Amniotic epithelial cell (primary cell): ENCODE measurements around the gene PAPOLA.
"Not testable (repeated sequence)": the region's sequence is repeated elsewhere in the genome, so short reads cannot be mapped to it uniquely, and the experiment has no call there.

Source experiments
- DNase-seq: peaks from one replicate; pipeline ENCODE4 v3.0.0-alpha.2; 2010; ENCODE audit warnings: low read depth

Gene PAPOLA

DNA sequence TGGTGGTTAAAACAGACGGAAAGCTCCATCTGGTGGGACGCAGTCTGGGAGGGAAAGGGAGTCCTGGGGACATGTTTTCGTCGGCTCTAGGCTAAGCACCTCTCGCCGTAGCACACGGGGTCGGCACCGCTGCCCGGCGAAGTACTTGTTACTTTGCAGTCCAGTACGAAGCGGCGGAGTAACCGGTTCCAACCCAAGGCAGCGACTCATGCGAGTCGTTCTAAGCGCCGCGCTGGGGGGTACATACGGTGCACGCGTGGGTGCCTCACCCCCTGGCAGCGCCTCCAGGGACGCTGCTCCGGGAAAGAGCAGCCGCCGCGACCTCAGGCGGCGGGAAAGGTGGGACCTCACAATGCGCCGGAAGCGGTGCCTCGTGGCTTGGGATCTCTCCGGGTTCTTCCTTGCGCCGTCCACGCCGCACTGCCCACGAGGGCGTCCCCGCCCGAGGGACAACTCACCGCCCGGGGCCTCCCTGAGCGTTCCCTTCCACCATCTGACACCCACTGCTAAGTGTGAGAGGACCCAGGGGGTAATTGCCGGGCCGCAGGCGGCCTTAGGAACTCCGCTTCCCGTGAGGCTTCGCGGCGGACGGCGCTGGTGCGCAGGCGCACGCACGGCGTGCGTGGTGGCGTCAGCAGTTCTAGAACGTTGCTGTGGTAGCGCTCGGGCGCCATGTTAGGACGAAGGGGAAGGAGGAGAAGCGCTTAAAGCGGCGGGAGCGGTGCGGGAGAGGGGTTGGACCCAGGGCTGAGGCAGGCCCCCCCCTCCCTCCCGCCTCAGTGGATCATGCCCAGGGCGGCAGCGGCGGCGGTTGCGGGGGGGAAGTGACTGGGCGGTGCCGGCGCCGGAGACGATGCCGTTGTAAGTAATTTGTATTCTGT is at the start of gene PAPOLA:
Gene PAPOLA, plus strand, starts transcription at position 643 of the 881 bp plus-strand sequence. Its CDS starts 211 bp downstream, at position 854.
- peak; percentile 93 for DNase-seq

DNA sequence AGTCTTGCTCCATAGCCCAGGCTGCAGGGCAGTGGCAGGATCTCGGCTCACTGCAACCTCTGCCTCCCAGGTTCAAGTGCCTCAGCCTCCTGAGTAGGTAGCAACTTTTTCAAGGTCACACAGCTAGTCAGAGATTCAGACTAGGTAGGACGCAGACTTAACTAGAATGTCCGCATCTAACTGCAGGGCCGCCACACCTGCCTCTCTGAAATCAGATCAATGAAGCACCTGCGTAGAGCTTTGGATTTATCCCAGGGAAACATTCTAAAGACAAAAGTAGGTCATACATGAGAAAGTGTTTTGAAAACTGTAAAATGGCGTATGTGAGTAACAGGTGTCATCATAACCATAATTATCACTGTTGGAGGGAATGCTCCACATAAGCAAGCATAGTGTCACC is 49.5 kb upstream of the PAPOLA start:
- no peak for DNase-seq

DNA sequence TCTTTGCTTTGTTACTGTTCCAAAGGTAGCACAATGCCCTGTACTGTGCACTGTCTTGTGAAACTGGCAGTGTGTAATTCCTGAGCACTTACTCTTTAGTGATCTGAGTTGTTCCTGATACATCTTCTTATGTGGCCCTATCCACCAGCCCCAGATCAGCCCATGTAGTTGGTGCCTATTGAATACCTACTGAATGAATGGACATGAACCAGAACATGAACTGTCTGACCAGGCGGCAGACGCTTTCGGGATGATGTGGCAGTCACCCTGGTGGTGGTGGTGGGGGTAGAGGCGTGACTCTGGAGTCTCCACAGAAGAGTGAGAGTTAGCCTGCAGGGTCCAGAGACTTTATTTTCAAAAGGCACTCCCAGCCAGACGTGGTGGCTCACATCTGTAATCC is 46.6 kb upstream of the PAPOLA start:
- no peak for DNase-seq

DNA sequence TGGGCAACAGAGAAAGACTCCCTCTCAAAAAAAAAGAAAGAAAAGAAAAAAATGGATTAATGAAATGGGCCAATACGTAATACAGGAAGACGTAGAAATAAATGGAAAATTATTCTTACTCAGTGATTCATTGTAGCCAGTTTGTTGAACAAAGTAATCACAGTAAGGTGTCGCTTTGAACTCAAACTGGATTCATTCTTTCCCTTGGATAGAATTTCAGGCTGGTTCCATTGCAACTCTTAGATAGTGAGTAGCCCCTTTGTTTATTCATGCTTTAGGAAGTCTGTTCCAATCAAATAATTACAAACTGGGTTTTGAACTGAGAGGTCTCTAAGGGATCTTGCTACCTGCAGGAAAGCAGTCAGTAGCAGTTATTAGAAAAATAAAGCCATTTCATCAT is 42.3 kb upstream of the PAPOLA start:
- no peak for DNase-seq

DNA sequence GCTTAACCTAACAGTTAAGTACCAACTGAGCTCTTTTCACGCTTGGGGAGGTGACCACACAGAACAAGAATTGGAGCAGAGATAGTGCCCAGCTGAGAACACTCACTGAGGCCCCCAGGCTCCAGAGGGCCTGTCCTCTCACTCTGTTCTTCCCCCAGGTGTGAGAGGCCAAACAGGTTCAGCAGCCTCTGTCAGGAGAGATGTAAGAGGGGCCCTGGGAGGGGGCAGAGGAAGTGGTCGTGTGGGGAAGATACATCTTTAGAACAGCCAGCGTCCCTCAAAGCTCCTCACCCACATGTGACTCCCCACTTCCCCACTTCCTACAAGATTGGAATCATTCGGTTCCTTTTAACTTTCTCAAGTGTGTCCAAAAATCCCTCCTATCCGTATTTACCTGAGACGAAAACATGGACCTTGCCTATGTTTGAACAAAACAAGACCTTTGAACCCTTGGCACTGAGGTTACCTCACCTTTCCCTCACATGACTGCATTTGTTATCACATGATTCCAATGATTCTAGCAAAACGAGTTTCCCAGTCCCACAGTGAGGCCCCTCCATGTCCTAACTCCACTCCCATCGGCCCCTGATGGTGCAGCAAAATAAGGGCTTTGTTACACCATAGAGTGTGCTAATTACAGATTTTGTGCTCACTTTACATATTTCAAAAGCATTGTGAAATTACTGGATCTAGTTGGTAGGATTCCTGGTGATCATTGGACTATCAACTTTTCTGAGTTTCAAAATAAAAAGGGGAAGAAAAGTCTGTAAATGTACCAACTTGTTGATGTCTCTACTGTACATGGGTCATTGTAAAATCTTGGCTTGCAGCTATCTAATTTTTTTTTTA is 40.0 kb upstream of the PAPOLA start:
- no peak for DNase-seq

DNA sequence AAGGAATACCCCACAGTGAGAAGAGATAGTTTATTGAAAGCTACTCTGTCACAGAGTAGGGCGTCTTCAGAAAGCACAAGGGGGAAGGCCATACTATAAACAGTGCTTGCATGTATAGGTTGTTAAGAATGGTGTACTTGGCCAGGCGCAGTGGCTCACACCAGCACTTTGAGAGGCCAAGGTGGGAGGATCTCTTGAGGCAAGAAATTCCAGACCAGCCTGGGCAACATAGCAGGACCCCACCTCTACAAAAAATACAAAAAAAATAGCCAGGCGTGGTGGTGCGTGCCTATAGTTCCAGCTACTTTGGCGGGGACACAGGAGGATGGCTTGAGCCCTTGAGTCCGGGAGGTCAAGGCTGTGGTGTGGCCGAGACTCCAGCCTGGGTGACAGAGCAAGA is 38.0 kb upstream of the PAPOLA start:
- no peak for DNase-seq

DNA sequence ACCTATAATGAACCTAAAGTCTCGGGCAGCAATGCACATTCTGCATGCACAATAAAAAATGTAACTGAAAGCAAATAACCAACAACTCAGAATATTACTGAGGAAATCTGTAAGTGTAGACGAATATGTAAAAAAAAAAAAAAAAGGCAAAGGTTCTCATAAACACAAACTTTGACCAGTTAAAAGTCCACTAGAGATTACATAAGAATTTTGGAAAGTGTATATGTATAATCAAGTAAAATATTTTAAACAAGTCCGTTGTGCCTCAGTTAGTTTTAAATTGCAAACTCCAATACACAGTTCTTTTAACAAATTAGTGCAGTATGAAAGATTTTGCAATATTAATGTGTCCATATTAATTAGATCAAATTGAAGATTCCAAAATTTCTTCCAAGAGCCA is 35.3 kb upstream of the PAPOLA start:
- DNase-seq, result no peak

DNA sequence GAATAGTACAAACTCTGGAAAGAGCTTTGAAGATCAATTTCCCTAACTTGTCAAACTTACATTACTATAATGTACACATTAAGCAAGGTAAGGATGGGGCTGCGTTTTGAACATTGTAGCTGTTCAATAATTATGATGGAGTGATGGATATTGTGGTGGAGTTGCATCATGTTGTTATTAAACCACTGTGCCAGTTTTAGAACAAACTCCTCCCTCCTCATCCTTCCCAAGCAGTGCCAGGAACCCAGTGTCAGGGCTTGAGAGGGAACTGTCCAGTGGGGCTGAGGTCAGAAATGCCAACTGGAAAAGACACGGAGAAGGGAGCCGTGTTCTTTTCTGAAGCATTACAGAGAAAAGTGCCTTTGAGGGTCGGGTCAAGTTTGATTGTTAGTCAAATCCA is 31.9 kb upstream of the PAPOLA start:
- DNase-seq, result no peak

DNA sequence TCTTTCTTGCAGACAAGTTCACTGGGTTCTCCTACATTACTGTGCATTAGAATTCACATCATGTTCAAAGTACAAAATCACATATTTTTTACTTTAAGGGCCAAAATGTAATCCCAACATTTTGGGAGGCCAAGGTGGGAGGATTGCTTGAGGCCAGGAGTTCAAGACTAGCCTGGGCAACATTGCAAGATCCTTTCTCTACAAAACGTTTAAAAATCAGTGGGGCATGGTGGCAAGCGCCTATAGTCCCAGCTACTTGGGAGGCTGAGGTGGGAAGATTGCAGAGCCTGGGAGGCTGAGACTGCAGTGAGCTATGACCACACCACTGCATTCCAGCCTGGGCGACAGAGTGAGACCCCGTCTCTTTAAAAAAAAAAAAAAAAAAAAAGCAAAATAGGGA is 31.2 kb upstream of the PAPOLA start:
- not testable (repeated sequence) for DNase-seq

DNA sequence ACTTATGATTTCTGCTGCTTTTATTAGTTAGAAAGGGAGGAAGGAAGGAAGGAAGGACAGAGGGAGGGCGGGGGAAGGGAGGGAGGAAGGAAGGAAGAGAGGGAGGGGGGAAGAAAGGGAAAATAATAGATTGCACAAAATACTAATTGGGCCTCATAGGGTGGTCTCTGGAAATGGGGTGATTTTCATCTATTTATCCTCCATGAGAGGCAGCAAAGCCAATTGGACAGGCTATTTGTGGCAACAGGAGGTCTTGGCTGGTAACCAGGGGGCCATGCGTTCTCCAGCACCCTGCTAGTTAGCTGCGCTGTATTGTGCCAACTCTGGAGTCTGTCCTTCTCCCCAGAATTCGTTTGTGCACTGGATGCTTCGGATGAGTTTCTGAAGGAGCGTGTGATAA is 24.1 kb upstream of the PAPOLA start:
- no peak for DNase-seq

DNA sequence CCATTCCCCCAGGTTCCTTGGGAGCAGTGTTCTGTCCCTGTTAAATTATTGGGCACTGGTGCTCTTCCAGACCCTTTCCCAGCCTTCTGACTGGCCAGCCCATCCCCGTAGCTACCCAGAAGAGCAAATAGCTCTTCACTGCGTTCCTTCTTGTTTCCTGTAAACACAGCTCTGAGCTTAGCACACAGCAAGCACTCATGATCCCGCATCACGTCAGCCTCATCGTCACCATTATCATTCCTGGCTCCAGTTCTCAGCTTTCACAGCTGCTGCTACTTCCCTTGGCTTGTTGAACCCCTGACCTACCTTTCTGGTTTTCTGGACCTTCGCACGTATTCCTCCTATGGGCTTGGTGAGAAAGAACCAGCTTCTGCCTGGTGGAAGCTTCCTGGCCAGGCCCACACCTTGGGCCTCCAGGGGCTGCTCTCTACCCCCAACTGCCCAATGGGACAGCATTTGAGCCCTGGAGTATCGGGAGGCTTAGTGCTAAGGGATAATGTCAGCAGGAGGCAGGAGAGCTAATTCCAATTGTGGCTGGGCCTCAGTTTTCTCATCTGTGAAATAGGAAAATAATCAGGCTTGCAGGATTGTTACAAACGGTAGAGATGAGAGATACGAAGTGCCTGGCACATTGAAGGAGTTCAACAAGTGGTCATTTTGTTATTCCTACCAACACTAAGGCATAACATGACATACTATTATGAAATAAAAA is 22.6 kb upstream of the PAPOLA start:
- no peak for DNase-seq

DNA sequence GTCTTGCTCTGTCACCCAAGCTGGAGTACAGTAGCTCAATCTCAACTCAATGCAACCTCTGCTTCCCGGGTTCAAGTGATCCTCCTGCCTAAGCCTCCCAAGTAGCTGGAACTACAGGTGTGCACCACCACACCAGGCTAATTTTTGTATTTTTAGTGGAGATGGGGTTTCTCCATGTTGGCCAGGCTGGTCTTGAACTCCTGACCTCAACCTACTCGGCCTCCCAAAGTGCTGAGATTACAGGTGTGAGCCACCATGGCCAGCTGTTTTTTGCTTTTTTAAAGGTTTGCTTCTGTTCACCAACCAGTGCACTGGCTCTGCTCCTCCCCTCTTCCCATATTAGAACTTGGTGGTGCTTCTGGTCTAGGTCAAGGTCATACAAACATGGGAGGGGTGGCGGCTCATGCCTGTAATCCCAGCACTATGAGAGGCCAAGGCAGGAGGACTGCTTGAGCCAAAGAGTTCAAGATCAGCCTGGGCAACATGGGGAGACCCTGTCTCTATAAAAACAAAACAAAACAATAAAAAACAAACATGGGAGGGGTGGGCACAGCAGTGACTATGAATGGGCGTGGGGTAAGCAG is 20.4 kb upstream of the PAPOLA start:
- DNase-seq, result no peak

DNA sequence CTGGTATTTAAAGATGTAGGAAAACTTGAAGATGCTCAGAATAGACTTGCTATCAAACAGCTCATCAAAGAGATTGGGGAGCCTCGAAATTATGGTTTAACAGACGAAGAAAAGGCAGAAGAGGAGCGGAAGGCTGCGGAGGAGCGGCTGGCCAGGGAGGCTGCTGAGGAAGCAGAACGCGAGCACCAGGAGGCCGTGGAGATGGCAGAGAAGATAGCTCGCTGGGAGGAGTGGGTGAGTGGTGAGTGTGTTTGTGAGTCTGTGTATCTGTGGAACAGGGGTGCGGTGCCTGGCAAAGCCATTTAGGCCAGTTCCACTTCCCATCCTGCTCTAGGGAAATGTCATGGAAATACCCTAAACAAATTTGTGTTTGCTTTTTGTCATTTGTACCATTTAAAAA is 19.2 kb upstream of the PAPOLA start:
- DNase-seq, result no peak

DNA sequence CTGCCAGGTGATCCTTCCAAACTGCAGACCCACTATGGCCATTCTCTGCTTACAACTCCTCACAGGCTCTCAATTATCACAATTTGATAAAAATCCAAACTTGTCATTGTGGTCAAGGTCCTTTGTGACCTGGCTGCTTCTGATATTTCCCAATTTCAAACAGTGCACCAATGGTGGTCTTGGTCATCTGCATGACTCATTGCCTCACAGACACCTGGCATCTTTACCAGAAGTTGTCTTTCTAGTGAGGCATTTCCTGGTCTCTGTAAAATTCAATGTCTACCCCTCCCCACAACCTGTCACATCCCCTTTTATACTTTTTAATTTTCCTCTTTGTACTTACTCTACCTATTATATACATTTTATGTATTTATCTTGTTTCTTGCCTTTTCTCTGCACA is 17.8 kb upstream of the PAPOLA start:
- DNase-seq, result no peak

DNA sequence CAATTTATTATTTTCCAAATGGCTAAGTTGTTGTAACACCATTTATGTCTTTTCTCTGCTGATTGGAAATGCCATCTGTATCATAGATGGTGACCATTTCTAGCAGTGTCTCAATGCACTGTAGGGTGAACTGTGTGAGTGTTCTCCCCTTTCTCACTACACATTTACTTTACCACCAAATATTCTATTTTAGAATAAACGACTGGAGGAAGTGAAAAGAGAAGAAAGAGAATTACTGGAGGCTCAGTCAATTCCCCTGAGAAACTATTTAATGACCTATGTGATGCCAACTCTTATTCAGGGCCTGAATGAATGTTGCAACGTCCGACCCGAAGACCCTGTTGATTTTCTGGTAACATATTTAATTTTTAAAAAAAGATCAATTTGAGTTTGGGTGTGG is 15.5 kb upstream of the PAPOLA start:
- no peak for DNase-seq

DNA sequence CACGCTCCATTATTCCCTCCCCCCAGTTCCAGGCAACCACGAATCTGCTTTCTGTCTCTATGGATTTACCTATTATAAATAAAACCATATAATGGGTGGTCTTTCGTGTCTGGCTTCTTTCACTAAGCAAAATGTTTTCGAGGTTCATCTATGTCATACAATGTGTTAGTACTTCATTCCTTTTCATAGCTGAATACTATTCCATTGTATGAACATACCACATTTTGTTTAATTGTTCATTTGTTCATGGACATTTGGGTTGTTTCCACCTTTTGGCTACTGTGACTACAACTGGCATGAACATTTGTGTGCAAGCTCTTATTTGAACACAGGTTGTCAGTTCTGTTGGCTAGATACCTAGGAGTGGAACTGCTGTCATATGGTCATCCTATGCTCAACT is 12.9 kb upstream of the PAPOLA start:
- DNase-seq, result no peak

DNA sequence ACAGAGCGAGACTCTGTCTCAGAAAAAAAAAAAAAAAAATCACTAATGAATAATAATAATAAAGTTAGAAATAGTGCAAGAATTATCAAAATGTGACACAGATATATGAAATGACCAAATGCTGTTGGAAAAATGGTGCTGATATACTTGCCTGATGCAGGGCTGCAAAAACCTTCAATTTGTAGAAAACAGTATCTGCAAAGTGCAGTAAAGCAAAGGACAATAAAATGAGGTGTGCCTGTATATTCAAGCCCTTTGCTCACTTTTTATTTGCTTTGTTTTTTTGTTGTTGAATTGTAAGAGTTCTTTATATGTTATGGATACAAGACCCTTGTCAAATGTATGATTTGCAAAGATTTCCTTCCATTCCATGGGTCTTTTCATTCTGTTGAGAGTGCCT is 9.0 kb upstream of the PAPOLA start:
- DNase-seq, result no peak

DNA sequence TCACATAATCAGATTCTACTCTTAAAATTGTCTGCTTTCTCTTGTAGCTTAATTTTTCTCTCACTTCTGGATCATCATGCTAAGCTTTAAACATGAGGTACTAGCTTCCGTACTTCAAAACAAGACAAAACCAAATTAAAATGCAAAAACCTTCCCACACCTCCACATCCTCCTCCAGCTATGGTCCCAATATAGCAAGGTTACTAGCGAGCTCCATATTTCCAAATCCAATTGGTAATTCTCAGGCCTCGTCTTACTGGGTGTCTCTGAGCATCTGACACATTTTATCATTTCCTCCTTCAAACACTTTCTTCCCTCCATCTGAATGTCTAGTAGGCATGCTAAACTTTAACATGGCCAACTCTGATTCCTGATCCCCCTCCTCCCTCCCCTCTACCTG is 7.9 kb upstream of the PAPOLA start:
- DNase-seq, result no peak

DNA sequence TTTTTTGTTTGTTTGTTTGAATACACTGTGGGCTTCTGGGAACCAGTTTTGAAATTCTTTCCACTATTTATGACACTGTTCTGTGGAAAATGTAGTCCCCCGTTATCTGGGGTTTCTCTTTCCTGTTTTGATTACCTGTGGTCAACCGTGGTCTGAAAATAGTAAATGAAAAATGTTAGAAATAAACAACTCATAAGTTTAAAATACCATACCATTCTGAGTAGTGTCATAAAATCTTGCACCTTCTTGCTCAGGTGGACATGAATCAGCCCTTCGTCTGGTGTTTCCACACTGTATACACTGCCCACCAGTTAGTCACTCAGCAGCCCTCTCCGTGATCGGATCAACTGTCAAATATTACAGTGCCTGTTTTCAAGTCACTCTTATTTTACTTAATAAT is 5.1 kb upstream of the PAPOLA start:
- peak; percentile 57 for DNase-seq

DNA sequence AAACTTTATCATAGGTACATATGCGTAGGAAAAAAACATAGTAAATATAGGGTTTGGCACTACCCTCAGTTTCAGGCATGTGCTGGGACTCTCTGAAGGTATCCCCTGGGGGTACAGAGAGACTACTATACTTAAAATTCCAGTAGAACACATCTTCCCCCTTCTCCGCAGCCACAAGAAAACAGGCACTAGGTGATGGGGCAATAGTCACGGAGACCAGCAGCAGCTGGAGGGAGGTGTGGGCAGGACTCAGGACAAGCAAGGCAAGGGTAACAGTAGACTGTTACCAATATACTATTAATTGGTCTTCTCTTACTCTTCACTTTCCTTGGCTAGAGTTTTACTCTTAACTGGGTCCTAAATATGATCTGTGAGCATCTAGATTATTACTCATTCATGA is 4.6 kb upstream of the PAPOLA start:
- no peak for DNase-seq

DNA sequence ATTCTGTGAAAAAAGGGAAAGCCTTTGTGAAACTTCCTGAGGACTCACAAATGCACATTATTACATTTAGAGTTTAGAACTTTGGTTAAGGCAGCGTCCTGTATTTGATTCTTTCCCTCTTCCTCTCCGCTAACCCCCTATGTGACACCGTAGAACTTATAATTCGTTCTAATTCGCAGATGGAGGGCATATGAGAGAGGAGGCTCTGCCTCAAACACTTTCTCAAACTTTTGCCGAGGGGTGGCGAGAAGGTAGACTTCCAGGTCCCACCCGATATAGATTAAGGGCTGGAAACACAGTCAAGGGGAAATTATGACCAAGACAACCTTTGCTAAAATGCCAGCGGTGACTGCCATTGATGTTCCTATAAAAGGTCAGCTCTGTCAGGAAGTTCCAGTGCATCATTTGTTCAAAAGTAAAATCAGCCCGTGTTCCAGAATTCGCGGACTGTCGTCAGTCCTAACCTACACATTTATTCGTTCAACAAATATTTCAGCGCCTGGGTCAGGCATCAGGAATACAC is 904 bp upstream of the PAPOLA start:
- no peak for DNase-seq
